Measurements from ENCODE around the gene GHDC.

Gene GHDC

GRCh38 chr17:42181851-42182207 lies 12.5 kb downstream of the GHDC start:
- DNase-seq, result no peak

- peak; percentile 91 to 94 for DNase-seq
These were observed 13.1 kb downstream of the GHDC start, which contains the start of gene KCNH4 for GRCh38 chr17:42180922-42181850. KCNH4 (minus strand) TSS chr17:42181142; CDS start chr17:42180945, 197 bp downstream.

GRCh38 chr17:42180411-42180921 lies 13.8 kb downstream of the GHDC start:
- no peak for DNase-seq

GRCh38 chr17:42179911-42180410 lies 14.3 kb downstream of the GHDC start:
- DNase-seq, result peak in 1 of 2 donors; percentile 29

- DNase-seq, result no peak
These were observed 15.0 kb downstream of the GHDC start for GRCh38 chr17:42179335-42179734.

- DNase-seq, result no peak
These were observed 15.5 kb downstream of the GHDC start for GRCh38 chr17:42178817-42179216.

GRCh38 chr17:42177684-42178083 lies 16.6 kb downstream of the GHDC start:
- DNase-seq, result no peak

GRCh38 chr17:42174126-42174783 lies 20.0 kb downstream of the GHDC start:
- DNase-seq, result no peak

- no peak for DNase-seq
These were observed 22.5 kb downstream of the GHDC start for GRCh38 chr17:42171831-42172230.

GRCh38 chr17:42169351-42169750 lies 24.9 kb downstream of the GHDC start:
- DNase-seq, result no peak

GRCh38 chr17:42167807-42168206 lies 26.5 kb downstream of the GHDC start:
- DNase-seq, result no peak

GRCh38 chr17:42166196-42166763 lies 28.0 kb downstream of the GHDC start:
- DNase-seq, result no peak

- DNase-seq, result no peak
These were observed 28.5 kb downstream of the GHDC start for GRCh38 chr17:42165751-42166150.

- no peak for DNase-seq
These were observed 30.4 kb downstream of the GHDC start for GRCh38 chr17:42163696-42164407.

GRCh38 chr17:42163113-42163512 lies 31.2 kb downstream of the GHDC start:
- DNase-seq, result peak; percentile 61 to 63

- DNase-seq, result no peak
These were observed 33.8 kb downstream of the GHDC start for GRCh38 chr17:42160531-42160910.

- DNase-seq, result no peak
These were observed 34.3 kb downstream of the GHDC start for GRCh38 chr17:42159796-42160530.

GRCh38 chr17:42155614-42156045 lies 38.7 kb downstream of the GHDC start:
- DNase-seq, result no peak

- DNase-seq, result no peak
These were observed 40.2 kb downstream of the GHDC start for GRCh38 chr17:42153919-42154742.

GRCh38 chr17:42146911-42147607 lies 47.2 kb downstream of the GHDC start:
- no peak for DNase-seq
